Measurements from ENCODE around the gene STAT5B. TPM values are rescaled to one million over a fixed set of nuclear protein-coding genes. Genes with fewer than 3 reads are reported as not detected.

Gene STAT5B
- total RNA-seq, 3 donors from 2014 or later, result 97.2 to 130 (median 101) TPM

DNA sequence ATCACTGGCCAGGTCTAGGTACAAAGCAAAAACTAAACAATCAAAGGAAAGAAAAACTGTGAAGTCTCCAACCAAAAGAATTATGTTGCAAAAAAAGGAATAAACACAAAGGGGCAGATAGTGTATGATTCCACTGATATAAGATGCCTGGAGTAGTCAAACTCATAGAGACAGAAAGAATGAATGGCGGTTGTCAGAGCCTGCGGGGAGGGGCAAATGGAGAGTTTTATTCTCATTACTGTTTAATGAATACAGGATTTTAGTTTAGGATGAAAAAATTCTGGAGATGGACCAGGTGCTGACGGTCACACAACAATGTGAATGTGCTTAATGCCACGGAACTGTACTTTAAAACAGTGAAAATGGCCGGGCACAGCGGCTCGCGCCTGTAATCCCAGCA, 20.7 kb downstream of the STAT5B start:
- Histone ChIP-seq H3K4me1 (no peaks in the 10 kb centered on the region), H3K36me3 (no peaks in the 10 kb centered on the region), H3K27me3 (no peaks in the 10 kb centered on the region), H3K9me3 (no peaks in the 10 kb centered on the region), H3K27ac (no peak overlapping the region), H3K4me3 (no peak overlapping the region)
- TF ChIP-seq POLR2A (IDR thresholded peaks at IDR 0.05) (no peak), POLR2AphosphoS5 (IDR thresholded peaks at IDR 0.05) (no peak)
- TF ChIP-seq, protein P1, sequence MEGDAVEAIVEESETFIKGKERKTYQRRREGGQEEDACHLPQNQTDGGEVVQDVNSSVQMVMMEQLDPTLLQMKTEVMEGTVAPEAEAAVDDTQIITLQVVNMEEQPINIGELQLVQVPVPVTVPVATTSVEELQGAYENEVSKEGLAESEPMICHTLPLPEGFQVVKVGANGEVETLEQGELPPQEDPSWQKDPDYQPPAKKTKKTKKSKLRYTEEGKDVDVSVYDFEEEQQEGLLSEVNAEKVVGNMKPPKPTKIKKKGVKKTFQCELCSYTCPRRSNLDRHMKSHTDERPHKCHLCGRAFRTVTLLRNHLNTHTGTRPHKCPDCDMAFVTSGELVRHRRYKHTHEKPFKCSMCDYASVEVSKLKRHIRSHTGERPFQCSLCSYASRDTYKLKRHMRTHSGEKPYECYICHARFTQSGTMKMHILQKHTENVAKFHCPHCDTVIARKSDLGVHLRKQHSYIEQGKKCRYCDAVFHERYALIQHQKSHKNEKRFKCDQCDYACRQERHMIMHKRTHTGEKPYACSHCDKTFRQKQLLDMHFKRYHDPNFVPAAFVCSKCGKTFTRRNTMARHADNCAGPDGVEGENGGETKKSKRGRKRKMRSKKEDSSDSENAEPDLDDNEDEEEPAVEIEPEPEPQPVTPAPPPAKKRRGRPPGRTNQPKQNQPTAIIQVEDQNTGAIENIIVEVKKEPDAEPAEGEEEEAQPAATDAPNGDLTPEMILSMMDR (IDR thresholded peaks at IDR 0.05), result no peak
- no peak for DNase-seq (ENCODE audit: low spot score in 2 of 2)
- intact Hi-C loops (cut with DNase I; ENCODE audit: low total_unique reads), result no loop called here

DNA sequence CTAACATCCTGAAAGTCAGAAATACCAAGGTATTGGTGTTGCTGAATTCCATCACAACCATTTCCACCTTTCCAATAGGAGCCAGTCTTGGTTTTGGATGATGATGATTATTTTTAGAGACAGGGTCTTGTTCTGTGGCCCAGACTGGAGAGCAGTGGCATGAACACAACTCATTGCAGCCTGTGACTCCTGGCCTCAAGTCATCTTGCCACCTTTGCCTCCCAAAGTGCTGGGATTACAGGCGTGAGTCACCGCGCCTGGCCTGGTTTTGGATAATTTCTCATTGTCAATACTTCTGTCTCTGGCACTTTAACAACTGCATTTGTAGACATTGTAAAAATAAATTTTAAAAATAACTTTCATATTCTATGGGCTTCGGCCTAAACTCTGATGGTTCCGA, 22.6 kb downstream of the STAT5B start:
- no peaks in the 10 kb centered on the region for H3K4me1 ChIP-seq
- H3K27me3 ChIP-seq, result no peaks in the 10 kb centered on the region
- no peak for DNase-seq (ENCODE audit: low spot score in 2 of 2)

DNA sequence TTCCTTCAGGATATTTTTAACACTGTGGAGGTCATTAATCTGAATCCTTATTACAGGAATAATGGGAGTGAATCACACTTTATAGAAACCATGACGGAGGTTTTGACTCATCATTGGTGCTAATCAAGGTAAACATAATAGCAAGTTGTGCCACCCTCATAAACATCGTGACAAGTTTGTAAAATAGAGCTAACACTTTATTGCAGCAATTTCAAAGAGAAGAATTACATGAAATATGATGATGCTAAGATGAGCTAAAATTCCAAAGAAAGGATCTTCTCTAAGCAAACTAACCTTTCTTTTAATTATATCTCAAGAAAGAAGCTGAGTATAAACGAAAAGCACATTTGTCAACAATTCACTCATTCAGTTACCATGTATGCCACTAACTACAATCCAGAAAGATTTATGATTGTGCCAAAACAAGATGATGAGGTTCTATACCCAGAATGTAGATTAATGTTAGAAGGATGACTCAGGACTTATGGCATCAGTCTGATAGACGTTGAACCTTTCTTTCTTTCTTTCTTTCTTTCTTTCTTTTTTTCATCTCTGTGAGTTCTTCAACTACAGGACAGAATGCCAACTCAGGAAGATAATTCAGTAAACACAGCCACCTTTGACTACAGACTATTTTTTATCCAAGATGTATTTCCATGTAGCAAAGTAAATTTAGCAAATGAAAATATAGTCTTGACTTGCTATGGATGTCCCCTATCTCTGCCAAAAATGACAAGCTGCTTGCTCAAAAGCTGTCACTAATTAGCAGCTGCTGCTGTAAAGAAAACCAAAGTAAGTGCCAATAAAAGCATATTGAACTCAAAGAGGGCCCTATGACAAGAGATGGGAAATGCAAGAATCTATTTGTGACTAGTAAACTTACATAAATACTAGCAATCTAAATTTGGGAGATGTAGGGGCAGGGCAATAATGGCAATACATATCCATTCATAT, 23.3 kb downstream of the STAT5B start:
- H3K4me3 ChIP-seq, result no peak overlapping the region
- intact Hi-C loops (cut with DNase I; ENCODE audit: low total_unique reads), result no loop called here
- H3K27me3 ChIP-seq, result no peaks in the 10 kb centered on the region
- H3K27ac ChIP-seq, result peak overlapping the region in 1 of 2 donors; percentile 8
- TF ChIP-seq POLR2AphosphoS5 (IDR thresholded peaks at IDR 0.05) (no peak), POLR2A (IDR thresholded peaks at IDR 0.05) (no peak)
- TF ChIP-seq, protein P1 (IDR thresholded peaks at IDR 0.05), result no peak
- no peaks in the 10 kb centered on the region for H3K4me1 ChIP-seq
- H3K9me3 ChIP-seq, result no peaks in the 10 kb centered on the region
- DNase-seq (ENCODE audit: low spot score in 2 of 2), result no peak
- H3K36me3 ChIP-seq, result no peaks in the 10 kb centered on the region

More for the DNA sequence above, 22.6 kb downstream of the STAT5B start:
- TF ChIP-seq POLR2AphosphoS5 (IDR thresholded peaks at IDR 0.05) (no peak), POLR2A (IDR thresholded peaks at IDR 0.05) (no peak)
- TF ChIP-seq, protein P1 (IDR thresholded peaks at IDR 0.05), result no peak
- no peaks in the 10 kb centered on the region for H3K36me3 ChIP-seq
- intact Hi-C loops (cut with DNase I; ENCODE audit: low total_unique reads), result no loop called here
- no peak overlapping the region for H3K27ac ChIP-seq
- H3K4me3 ChIP-seq, result no peak overlapping the region
- H3K9me3 ChIP-seq, result no peaks in the 10 kb centered on the region

DNA sequence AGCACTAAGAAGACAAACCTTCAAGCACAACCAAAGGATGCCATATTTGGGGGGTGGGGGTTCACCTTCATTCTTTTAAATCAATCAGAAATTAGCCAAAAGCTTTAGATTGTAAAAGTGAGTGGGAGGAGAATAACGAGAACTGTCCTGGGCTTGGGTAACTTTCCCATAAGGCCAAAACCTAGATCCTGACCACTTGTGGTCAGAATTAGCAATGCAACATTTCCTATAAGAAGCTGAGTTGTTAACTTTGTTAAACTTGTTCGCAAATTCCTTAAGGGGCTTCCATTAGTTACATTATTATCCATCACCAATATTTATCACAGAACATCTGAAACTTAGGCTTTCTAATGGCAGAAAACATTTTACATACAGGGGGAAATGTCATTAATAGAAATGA, 25.1 kb downstream of the STAT5B start:
- Histone ChIP-seq H3K9me3 (no peaks in the 10 kb centered on the region), H3K4me1 (no peaks in the 10 kb centered on the region), H3K36me3 (no peaks in the 10 kb centered on the region), H3K4me3 (no peak overlapping the region), H3K27ac (no peak overlapping the region), H3K27me3 (no peaks in the 10 kb centered on the region)
- TF ChIP-seq, protein P1 (IDR thresholded peaks at IDR 0.05), result no peak
- TF ChIP-seq POLR2A (IDR thresholded peaks at IDR 0.05) (no peak), POLR2AphosphoS5 (IDR thresholded peaks at IDR 0.05) (no peak)
- intact Hi-C loops (cut with DNase I; ENCODE audit: low total_unique reads), result no loop called here
- DNase-seq (ENCODE audit: low spot score in 2 of 2), result no peak
